Measurements from ENCODE around the gene APH1B. TPM values are rescaled to one million over a fixed set of nuclear protein-coding genes. Genes with fewer than 3 reads are reported as not detected.
"Not testable (repeated sequence)": the region's sequence is repeated elsewhere in the genome, so short reads cannot be mapped to it uniquely, and the experiment has no call there.

APH1B gene
- total RNA-seq, 6 experiments from 2014 or later: 23.7 to 38.7 (median 33.6) TPM

- H3K4me1 Mint-ChIP-seq (ENCODE audit: low read depth): no peaks in the 10 kb centered on the region
These were observed 34.9 kb downstream of the APH1B start for GRCh38 chr15:63312286-63312685.

GRCh38 chr15:63313825-63314224 lies 36.4 kb downstream of the APH1B start:
- Mint-ChIP-seq H3K4me1 (ENCODE audit: low read depth) (no peaks in the 10 kb centered on the region), H3K27ac (no peak overlapping the region), H3K9me3 (no peaks in the 10 kb centered on the region), H3K27me3 (ENCODE audit: insufficient read depth) (no peaks in the 10 kb centered on the region), H3K4me3 (no peak overlapping the region), H3K36me3 (ENCODE audit: low read depth) (no peaks in the 10 kb centered on the region)
- no peak for TF ChIP-seq CTCF (IDR thresholded peaks at IDR 0.05)
- DNase-seq: no peak

More at GRCh38 chr15:63312286-63312685, 34.9 kb downstream of the APH1B start:
- Mint-ChIP-seq H3K27me3 (ENCODE audit: insufficient read depth) (no peaks in the 10 kb centered on the region), H3K27ac (no peak overlapping the region), H3K9me3 (no peaks in the 10 kb centered on the region), H3K36me3 (ENCODE audit: low read depth) (no peaks in the 10 kb centered on the region), H3K4me3 (no peak overlapping the region)
- no peak for TF ChIP-seq CTCF (IDR thresholded peaks at IDR 0.05)
- DNase-seq: no peak

- no peak overlapping the region for H3K27ac Mint-ChIP-seq
- H3K36me3 Mint-ChIP-seq (ENCODE audit: low read depth): no peaks in the 10 kb centered on the region
- H3K4me1 Mint-ChIP-seq (ENCODE audit: low read depth): no peaks in the 10 kb centered on the region
- no peak overlapping the region for H3K4me3 Mint-ChIP-seq
- no peak for TF ChIP-seq CTCF (IDR thresholded peaks at IDR 0.05)
- H3K27me3 Mint-ChIP-seq (ENCODE audit: insufficient read depth): no peaks in the 10 kb centered on the region
- no peak for DNase-seq
- H3K9me3 Mint-ChIP-seq: no peaks in the 10 kb centered on the region
These were observed 37.0 kb downstream of the APH1B start for GRCh38 chr15:63314409-63314808.

- peaks cover 6% of the 10 kb centered on the region for H3K4me1 Mint-ChIP-seq (ENCODE audit: low read depth)
- no peak overlapping the region for H3K4me3 Mint-ChIP-seq
- no peak for DNase-seq
- no peaks in the 10 kb centered on the region for H3K36me3 Mint-ChIP-seq (ENCODE audit: low read depth)
- no peak for TF ChIP-seq CTCF (IDR thresholded peaks at IDR 0.05)
- no peak overlapping the region for H3K27ac Mint-ChIP-seq
- no peaks in the 10 kb centered on the region for H3K9me3 Mint-ChIP-seq
- H3K27me3 Mint-ChIP-seq (ENCODE audit: insufficient read depth): no peaks in the 10 kb centered on the region; the same call in 1 of the 2 replicates
These were observed 40.9 kb downstream of the APH1B start for GRCh38 chr15:63318344-63318743.

GRCh38 chr15:63319065-63319464 lies 41.7 kb downstream of the APH1B start:
- no peak overlapping the region for H3K27ac Mint-ChIP-seq
- DNase-seq: no peak
- no peaks in the 10 kb centered on the region; the same call in 1 of the 2 replicates for H3K27me3 Mint-ChIP-seq (ENCODE audit: insufficient read depth)
- no peaks in the 10 kb centered on the region for H3K36me3 Mint-ChIP-seq (ENCODE audit: low read depth)
- peaks cover 6% of the 10 kb centered on the region for H3K4me1 Mint-ChIP-seq (ENCODE audit: low read depth)
- no peaks in the 10 kb centered on the region for H3K9me3 Mint-ChIP-seq
- no peak overlapping the region for H3K4me3 Mint-ChIP-seq
- TF ChIP-seq CTCF (IDR thresholded peaks at IDR 0.05): no peak

- not testable (repeated sequence) for DNase-seq; H3K4me1 Mint-ChIP-seq (ENCODE audit: low read depth); H3K27ac Mint-ChIP-seq; H3K27me3 Mint-ChIP-seq (ENCODE audit: insufficient read depth); H3K36me3 Mint-ChIP-seq (ENCODE audit: low read depth); H3K9me3 Mint-ChIP-seq; H3K4me3 Mint-ChIP-seq
These were observed 43.0 kb downstream of the APH1B start for GRCh38 chr15:63320446-63320845.

- H3K4me3 Mint-ChIP-seq; H3K27me3 Mint-ChIP-seq (ENCODE audit: insufficient read depth); H3K4me1 Mint-ChIP-seq (ENCODE audit: low read depth): not testable (repeated sequence)
These were observed 43.6 kb downstream of the APH1B start for GRCh38 chr15:63320981-63321380.

More at GRCh38 chr15:63320981-63321380, 43.6 kb downstream of the APH1B start:
- H3K36me3 Mint-ChIP-seq (ENCODE audit: low read depth); DNase-seq; H3K9me3 Mint-ChIP-seq; H3K27ac Mint-ChIP-seq: not testable (repeated sequence)
